Glomerular visceral epithelial cell (primary cell): ENCODE measurements around the gene PPCDC.

Source experiments
- DNase-seq: peaks from one replicate; pipeline ENCODE4 v3.0.0-alpha.2; 2016; ENCODE audit errors: extremely low spot score

The PPCDC gene

DNA sequence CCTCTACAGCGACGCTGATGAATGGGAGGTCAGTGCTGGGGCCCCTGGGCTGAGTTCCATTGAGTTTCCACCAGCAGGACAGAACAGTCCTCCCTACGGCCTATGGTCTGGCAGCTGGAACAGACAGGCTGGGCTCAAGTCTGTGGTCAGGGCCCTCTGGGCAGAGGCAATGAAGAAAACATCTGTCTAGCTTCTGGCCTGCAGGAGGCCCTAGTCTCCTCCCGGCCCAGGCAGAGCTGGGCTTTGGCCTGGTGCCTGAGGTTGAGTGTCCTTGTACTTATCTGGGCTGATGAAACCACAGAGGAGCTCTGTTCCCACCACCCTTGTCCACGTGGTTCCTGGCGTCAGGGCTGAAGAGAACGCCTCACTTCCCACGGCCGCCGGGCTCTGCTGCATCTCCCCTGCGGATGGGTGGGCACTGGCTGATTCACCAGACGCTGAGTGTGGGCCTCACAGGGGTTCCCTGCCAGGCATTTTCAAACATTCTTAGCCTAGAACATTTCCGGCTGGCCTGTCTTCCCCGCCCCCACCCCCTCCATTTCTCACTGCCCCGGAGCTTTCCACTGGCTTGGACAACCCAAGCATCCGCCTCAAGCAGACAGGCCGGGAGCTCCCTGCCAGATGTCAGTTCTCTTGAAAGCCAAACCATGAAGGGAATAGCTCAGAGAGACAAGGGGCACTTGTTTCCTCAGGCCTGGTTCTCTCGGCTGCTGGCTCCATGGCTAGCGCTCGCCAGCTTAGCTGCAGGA lies 20.3 kb downstream of the PPCDC start:
- peak; percentile 99 for DNase-seq

GRCh38 chr15:75044258-75044878 lies 21.0 kb downstream of the PPCDC start:
- DNase-seq, result no peak

DNA sequence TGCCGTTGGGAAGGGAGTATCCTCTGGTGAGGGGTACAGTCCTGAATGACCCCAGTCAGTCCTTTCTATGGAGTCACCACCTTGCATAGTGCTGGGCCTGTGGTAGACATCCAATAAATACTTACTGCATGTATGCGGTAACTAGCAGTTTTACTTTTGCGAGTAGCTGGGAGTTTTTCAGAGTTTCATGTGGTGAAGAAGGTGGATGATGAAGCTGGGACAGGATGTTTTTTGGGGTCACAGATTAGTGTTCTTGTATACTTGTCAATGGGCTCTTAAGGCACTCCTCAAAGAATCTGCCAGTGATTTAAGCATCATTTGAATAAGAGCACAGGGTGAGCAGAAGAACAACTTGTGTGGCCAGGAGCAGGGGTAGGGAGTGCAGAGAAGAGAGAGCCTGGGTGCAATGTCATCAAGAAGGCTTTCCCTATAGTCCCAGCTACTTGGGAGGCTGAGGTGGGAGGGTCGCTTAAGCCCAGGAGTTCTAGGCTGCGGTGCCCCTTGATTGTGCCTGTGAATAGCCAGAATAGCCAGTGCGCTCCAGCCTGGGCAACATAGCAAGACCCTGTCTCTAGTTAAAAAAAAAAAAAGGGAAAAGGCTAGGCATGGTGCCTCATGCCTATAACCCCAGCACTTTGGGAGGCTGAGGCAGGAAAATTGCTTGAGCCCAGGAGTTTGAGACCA lies 22.1 kb downstream of the PPCDC start:
- DNase-seq, result no peak

DNA sequence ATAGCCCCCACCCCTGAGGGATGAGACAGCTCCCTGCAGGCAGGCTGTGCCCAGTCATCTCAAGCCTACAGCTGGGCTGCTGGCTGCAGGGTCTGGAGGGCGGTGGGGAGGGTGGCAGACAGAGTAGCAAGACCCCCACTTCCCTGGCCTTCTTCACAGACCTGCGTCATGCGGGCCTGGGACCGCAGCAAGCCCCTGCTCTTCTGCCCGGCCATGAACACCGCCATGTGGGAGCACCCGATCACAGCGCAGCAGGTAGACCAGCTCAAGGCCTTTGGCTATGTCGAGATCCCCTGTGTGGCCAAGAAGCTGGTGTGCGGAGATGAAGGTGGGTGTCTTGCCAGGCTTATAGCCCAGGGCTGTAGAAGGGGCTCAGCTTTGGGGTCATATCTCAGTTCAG lies 25.0 kb downstream of the PPCDC start:
- DNase-seq, result no peak

DNA sequence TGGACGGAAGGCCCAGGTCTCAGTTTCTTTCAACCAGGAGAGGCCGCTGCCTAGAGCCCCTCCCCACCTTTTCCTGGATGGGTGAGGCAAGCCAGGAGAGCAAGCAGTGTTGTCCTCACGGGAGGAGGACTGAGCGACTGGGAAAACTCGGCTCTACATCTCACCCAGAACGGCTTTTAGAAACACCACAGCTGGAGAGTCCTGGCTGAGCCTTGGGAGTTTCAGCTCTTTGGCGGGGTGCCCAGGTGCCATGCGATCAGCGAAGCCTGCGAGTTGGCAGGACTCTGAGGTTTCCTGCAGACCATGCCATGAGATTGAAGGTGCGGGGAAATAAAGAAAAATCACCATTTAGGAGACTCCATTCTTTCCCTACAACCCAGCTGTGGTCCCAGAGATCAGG lies 26.0 kb downstream of the PPCDC start:
- peak; percentile 80 for DNase-seq

DNA sequence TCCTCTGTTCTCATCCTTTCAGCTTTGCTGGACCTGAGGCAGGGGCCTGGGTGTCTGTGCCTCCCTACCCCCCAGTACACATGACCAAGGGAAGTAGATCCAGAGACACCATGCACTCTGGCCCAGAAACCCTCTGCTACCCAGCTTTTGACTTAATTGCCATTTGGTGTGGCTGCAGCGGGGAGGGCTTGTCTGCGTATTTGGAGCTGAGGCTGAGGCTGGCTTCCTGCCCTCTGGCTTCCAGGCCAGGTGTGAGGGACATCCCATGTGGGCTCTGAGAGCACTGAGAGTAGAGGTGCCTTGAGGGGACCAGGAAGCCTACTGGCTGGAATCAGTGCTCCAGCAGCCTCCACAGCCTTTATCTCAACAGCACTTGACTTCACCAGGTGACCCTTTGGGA lies 26.9 kb downstream of the PPCDC start:
- DNase-seq, result no peak

- DNase-seq, result no peak
These were observed 27.8 kb downstream of the PPCDC start for GRCh38 chr15:75051191-75051608.

GRCh38 chr15:75051711-75052110 lies 28.3 kb downstream of the PPCDC start:
- DNase-seq, result no peak

DNA sequence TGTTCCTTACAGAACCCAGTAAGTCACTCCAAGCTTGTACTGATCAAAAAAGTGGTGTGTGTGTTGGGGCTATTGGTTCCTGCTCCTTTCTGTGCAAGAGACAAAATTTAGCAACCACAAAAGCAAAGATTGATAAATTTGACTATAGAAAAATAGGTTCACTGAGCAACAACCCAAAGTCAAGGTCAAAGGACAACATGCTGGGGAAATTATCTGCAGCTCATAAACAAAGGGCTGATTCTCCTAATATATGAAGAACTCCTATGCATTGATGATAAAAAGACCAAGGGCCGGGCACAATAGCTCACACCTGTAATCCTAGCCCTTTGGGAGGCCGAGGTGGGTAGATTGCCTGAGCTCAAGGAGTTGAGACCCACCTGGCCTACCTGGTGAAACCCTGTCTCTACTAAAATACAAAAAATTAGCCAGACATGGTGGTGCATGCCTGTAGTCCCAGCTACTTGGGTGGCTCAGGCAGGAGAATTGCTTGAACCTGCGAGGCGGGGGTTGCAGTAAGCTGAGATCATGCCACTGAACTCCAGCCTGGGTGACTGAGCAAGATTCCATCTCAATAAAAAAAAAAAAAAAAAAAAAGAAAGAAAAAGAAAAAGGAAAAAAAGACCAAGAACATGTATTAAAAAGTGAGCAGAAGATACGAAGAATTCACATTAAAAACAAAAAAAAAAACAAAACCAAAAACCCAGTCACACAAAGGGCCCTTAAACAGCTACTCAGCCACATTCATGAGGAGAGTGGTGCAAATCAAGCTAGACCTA lies 29.8 kb downstream of the PPCDC start:
- DNase-seq, result no peak

DNA sequence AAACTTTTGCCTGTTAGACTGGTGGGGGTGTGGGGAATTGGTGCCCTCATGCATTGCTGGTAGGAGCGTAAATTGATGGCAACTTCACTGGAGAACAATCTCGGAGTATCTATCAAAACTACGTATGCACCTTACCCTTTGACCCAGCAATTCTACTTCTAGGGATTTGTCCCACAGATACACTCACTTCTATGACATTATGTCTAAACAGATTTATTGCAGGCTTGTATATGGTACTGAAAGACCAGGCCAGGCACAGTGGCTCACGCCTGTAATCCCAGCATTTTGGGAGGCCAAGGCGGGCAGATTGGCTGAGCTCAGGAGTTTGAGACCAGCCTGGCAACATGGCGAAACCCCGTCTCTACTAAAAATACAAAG lies 30.3 kb downstream of the PPCDC start:
- no peak for DNase-seq

- DNase-seq, result no peak
These were observed 30.9 kb downstream of the PPCDC start for GRCh38 chr15:75054172-75054897.

GRCh38 chr15:75056036-75056435 lies 32.6 kb downstream of the PPCDC start:
- DNase-seq, result no peak

DNA sequence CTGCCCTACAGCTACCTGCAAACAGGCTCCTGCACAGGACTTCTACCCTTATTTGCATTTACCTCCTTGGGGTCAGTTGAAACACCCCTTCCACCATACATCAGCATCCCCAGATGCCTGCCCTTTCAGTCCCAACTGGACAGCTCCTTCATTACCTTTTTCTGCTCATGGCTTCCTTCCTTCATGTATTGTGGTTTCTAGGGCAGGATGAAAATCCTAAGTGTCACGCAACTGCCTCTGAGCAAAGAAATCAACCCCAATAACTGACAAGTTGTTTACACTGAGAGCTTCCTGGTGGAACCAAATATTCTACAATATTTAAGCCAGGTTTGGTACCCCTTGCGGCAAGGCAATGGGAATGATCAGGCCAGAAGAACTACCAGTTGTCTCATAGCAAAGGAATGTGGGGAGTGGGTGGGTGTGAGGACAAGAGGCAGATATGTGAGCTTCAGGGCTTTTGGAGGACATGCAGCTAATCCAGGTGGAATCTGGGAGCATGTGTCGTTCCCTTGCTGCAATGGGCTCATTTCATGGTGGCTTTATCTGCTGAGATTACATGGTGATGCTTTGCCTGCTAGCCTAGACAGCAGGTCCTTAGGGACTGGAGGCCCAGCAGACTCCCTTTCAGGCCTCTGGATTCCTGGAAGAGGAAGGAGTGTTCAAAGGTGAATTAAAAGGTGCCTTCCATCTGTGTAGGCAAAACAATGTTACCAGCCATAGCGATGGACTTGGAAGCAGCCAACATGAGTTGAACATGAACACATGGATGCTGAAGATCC lies 34.9 kb downstream of the PPCDC start:
- DNase-seq, result no peak

DNA sequence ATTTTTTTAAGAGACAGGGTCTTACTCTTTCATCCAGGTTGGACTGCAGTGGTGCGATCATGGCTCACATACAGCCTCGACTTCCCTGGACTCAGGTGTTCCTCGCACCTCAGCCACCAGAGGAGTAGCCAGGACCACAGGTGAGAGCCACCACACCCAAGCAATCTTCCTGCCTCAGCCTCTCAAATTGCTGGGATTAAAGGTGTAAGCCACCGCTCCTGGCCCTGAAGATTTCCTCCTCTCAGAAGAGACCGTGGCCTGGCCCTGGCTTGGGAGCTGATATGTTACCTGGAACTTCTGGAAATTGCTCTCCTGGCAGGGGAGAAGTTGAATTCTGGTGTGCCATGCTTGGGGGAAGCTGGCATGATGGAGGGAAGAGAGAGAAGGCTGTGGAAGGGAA lies 36.2 kb downstream of the PPCDC start:
- no peak for DNase-seq

- DNase-seq, result peak; percentile 73
These were observed 37.9 kb downstream of the PPCDC start for GRCh38 chr15:75061272-75061671.

GRCh38 chr15:75062706-75063105 lies 39.3 kb downstream of the PPCDC start:
- no peak for DNase-seq

- no peak for DNase-seq
These were observed 39.9 kb downstream of the PPCDC start for GRCh38 chr15:75063338-75063737.

- DNase-seq, result no peak
These were observed 40.5 kb downstream of the PPCDC start for GRCh38 chr15:75063889-75064288.

DNA sequence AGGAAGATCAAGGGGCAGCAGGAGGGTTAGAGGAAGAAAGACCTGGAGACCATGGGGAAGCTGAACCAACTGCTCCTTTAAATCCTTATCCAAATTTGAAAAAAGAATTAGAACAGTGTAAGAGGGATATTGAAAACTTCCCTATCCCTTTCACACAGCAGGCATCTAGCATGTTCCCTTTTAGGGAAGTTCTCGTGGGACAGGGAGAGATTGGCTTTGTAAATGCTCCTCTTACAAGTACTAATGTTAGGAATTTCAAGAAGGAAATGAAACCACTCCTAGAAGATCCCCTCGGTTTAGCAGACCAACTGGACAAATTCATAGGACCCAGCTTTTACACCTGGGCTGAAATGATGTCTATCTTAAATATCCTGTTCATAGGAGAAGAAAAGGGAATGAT lies 41.5 kb downstream of the PPCDC start:
- no peak for DNase-seq

GRCh38 chr15:75065467-75065850 lies 42.1 kb downstream of the PPCDC start:
- peak; percentile 41 for DNase-seq
